Neuronal stem cell (in vitro differentiated cells): Measurements from ENCODE around the gene DSCAM.

Experiments
- DNase-seq: peaks from one replicate; pipeline ENCODE4 v3.0.0-alpha.2; 2013; ENCODE audit warnings: low spot score
- H2AFZ ChIP-seq: one replicate; pipeline ENCODE4 v1.6.1; 2013; ENCODE audit warnings: mild to moderate bottlenecking, low read length, inconsistent platforms
- H2AK5ac ChIP-seq: 2 replicates; pipeline ENCODE4 v1.6.1; 2013; ENCODE audit warnings: low read depth, mild to moderate bottlenecking, inconsistent platforms, low read length, moderate library complexity, mixed read lengths
- H2BK120ac ChIP-seq: 2 replicates; pipeline ENCODE4 v1.6.1; 2013; ENCODE audit warnings: low read depth, mild to moderate bottlenecking, inconsistent platforms, low read length, moderate library complexity, mixed read lengths
- H2BK12ac ChIP-seq: one replicate; pipeline ENCODE4 v1.6.1; 2013; ENCODE audit warnings: low read length, inconsistent platforms
- H2BK15ac ChIP-seq: 2 replicates; pipeline ENCODE4 v1.6.1; 2013; ENCODE audit warnings: mild to moderate bottlenecking, low read length, inconsistent platforms, mixed read lengths
- H2BK5ac ChIP-seq: one replicate; pipeline ENCODE4 v1.6.1; 2013; ENCODE audit warnings: inconsistent platforms, mild to moderate bottlenecking, low read length, moderate library complexity
- H3K14ac ChIP-seq: one replicate; pipeline ENCODE4 v1.6.1; 2013; ENCODE audit warnings: low read length, inconsistent platforms
- H3K18ac ChIP-seq: 2 replicates; pipeline ENCODE4 v1.6.1; 2013; ENCODE audit warnings: low read length, inconsistent platforms
- H3K23ac ChIP-seq: 2 replicates; pipeline ENCODE4 v1.6.1; 2013; ENCODE audit warnings: low read depth, mild to moderate bottlenecking, mixed read lengths, low read length, inconsistent platforms; ENCODE audit not compliant: poor library complexity
- H3K27ac ChIP-seq: replicated peaks from 3 replicates; pipeline ENCODE4 v1.5.1; 2013; ENCODE audit warnings: low read length, inconsistent platforms
- H3K27me3 ChIP-seq, 3 experiments: 2 replicates each; pipeline ENCODE4 v1.6.1; 2013; ENCODE audit warnings: low read length in 3 of 3, mild to moderate bottlenecking in 2 of 3, inconsistent platforms in 1 of 3, low read depth in 1 of 3, mixed read lengths in 1 of 3, moderate library complexity in 1 of 3; ENCODE audit not compliant: control insufficient read depth in 3 of 3, insufficient read depth in 3 of 3
- H3K36me3 ChIP-seq, 2 donors: replicated peaks in 1 of 2; 2 replicates each; pipeline ENCODE4 v1.6.1; 2013; ENCODE audit warnings: low read length in 2 of 2; ENCODE audit not compliant: control insufficient read depth in 2 of 2, insufficient read depth in 2 of 2
- H3K4ac ChIP-seq: 2 replicates; pipeline ENCODE4 v1.6.1; 2013; ENCODE audit warnings: inconsistent platforms, mild to moderate bottlenecking, low read length, moderate library complexity
- H3K4me1 ChIP-seq, 2 donors: 1 replicate in 1 of 2; 2 replicates in 1 of 2; pipeline ENCODE4 v1.6.1; 2013; ENCODE audit warnings: low read length in 2 of 2, low read depth in 1 of 2; ENCODE audit not compliant: control insufficient read depth in 2 of 2, insufficient read depth in 1 of 2
- H3K4me2 ChIP-seq: one replicate; pipeline ENCODE4 v1.6.1; 2013; ENCODE audit warnings: mild to moderate bottlenecking, low read length, inconsistent platforms; ENCODE audit not compliant: insufficient read depth, poor library complexity, severe bottlenecking
- H3K4me3 ChIP-seq, 2 donors: 2 replicates each; pipeline ENCODE4 v1.5.1; 2013; ENCODE audit warnings: low read length in 2 of 2, mild to moderate bottlenecking in 2 of 2, inconsistent platforms in 1 of 2, moderate library complexity in 1 of 2
- H3K79me1 ChIP-seq: one replicate; pipeline ENCODE4 v1.6.1; 2013; ENCODE audit warnings: low read depth, mild to moderate bottlenecking, inconsistent platforms, low read length, moderate library complexity
- H3K9ac ChIP-seq: one replicate; pipeline ENCODE4 v1.6.1; 2013; ENCODE audit warnings: mild to moderate bottlenecking, low read depth, low read length, inconsistent platforms; ENCODE audit not compliant: poor library complexity
- H3K9me3 ChIP-seq, 2 donors: replicated peaks in 1 of 2; 2 replicates each; pipeline versions ENCODE3 to v1.6.1; 2013; ENCODE audit warnings: low read length in 2 of 2, mild to moderate bottlenecking in 2 of 2, inconsistent platforms in 1 of 2, low read depth in 1 of 2, mixed read lengths in 1 of 2, moderate library complexity in 1 of 2; ENCODE audit not compliant: control insufficient read depth in 2 of 2, insufficient read depth in 1 of 2
- H4K8ac ChIP-seq: one replicate; pipeline ENCODE4 v1.6.1; 2013; ENCODE audit warnings: low read depth, mild to moderate bottlenecking, inconsistent platforms, low read length, moderate library complexity
- H4K91ac ChIP-seq: one replicate; pipeline ENCODE4 v1.6.1; 2013; ENCODE audit warnings: low read length, low read depth, mild to moderate bottlenecking, inconsistent platforms; ENCODE audit not compliant: poor library complexity
- WGBS, 2 donors: extraction: QIAGEN DNeasy Blood & Tissue Kit; methylation state at CpG; one replicate each; pipeline ENCODE4 v1.1.7; 2013; ENCODE audit warnings: missing lambda C conversion rate in 2 of 2, mixed read lengths in 1 of 2; ENCODE audit not compliant: insufficient read length in 2 of 2, insufficient replicate concordance in 1 of 2; ENCODE audit errors: extremely low coverage in 2 of 2; 5-methylcytosine and 5-hydroxymethylcytosine counted together

The DSCAM gene

DNA sequence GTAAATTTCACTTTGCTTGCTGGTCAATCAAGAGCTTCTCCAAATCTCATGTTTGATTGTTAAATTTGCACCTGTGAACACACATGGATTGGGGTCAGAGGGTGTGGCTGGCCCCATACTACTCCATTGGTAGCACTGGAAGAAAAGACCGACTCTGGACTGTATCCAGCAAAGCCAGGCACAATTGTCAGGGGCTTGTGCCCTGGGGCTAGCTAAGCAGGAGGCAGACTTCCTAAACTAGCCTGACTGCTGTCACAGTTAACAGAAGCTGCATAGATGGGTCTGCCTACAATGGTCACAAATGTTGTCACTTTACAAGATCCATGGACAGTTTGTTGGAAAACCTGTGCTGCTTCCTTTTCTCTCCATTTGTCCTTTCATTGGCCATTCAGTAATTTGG is 421.0 kb downstream of the DSCAM start:
- WGBS, 2 donors: no CpG with 5 or more reads among the region's 1 CpG

DNA sequence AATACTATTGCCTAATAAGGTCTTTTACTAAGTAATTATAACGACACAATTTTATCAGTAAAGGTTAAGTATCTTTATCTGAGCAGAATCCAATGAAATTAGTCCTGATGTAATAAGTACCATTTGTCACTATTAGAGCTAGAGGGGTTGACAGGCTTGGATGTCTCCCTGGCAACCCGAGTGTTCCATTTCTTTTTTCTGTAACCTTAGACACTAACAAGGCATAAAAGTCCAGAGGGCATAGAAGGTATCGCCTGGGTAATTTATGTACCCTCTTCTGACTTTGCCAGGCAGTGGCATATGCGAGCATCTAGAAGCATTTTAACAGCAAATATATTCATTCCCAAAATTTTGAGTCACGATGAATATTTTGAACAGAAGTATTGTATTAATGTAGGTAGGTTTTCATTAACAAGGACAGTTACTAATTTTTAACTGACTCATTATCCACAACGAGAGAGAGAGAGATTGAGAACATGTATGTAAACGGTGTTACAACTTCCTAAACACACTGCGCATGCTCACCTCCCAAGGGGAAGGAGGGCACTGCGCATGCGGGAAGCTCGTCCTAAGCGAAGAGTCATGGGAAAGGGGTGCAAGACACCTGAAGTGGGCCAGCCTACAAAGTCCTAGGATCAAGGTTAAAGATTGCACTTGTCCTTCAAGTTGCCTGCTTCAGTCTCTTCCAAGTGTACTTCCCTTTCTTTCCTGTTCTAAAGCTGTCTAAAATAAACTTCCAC is 423.9 kb downstream of the DSCAM start:
- WGBS, 2 donors: no CpG with 5 or more reads among the region's 12 CpGs

More for the DNA sequence above, 421.0 kb downstream of the DSCAM start:
- Histone ChIP-seq H2AK5ac (no peak overlapping the region), H4K8ac (no peak overlapping the region), H3K79me1 (no peaks in the 10 kb centered on the region), H3K4me3 (no peak overlapping the region), H4K91ac (no peak overlapping the region), H3K27me3 (no peaks in the 10 kb centered on the region), H3K36me3 (no peaks in the 10 kb centered on the region), H3K9ac (no peak overlapping the region), H3K4me2 (no peak overlapping the region), H3K9me3 (no peaks in the 10 kb centered on the region), H2BK5ac (no peak overlapping the region), H2BK12ac (no peak overlapping the region), H3K4me1 (peaks cover 0 to 1% of the 10 kb centered on the region in 2 donors), H3K27ac (no peak overlapping the region), H2BK15ac (no peak overlapping the region), H3K18ac (no peak overlapping the region), H2BK120ac (no peak overlapping the region), H3K14ac (no peak overlapping the region), H3K23ac (no peak overlapping the region), H2AFZ (no peak overlapping the region), H3K4ac (no peak overlapping the region)
- DNase-seq: no peak

DNA sequence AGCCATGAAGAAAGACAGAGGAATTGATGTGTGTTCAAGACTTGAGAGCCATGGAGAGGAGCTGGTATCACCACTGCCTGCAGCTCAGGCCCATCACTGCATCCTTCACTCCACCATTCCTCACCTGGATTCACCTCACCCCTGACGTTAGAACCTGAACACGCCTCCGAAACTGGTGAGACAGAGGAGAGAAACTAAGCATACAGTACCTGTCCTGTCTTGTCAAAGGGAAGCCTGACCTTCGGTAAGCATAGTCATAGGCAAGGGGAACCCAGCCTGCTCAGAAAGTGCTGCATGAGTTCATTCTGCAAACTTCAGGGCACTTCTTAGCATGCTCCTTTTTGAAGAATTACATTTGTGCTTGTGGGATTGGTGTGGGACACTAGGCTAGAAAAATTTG is 425.8 kb downstream of the DSCAM start:
- Histone ChIP-seq H4K91ac (no peak overlapping the region), H3K36me3 (no peaks in the 10 kb centered on the region), H2BK12ac (no peak overlapping the region), H2AK5ac (no peak overlapping the region), H3K4me2 (no peak overlapping the region), H3K14ac (no peak overlapping the region), H4K8ac (no peak overlapping the region), H3K4ac (no peak overlapping the region), H3K9ac (no peak overlapping the region), H2BK120ac (no peak overlapping the region), H3K23ac (no peak overlapping the region), H2AFZ (no peak overlapping the region), H3K79me1 (no peaks in the 10 kb centered on the region), H3K27ac (no peak overlapping the region), H2BK5ac (no peak overlapping the region), H3K9me3 (no peaks in the 10 kb centered on the region), H3K4me3 (no peak overlapping the region), H3K27me3 (no peaks in the 10 kb centered on the region), H3K18ac (no peak overlapping the region), H3K4me1 (no peaks in the 10 kb centered on the region), H2BK15ac (no peak overlapping the region)
- no CpG with 5 or more reads among the region's 4 CpGs for WGBS, 2 donors
- DNase-seq: no peak

More for the DNA sequence above, 423.9 kb downstream of the DSCAM start:
- Histone ChIP-seq H3K18ac (no peak overlapping the region), H3K9me3 (no peaks in the 10 kb centered on the region), H3K4me2 (no peak overlapping the region), H2AFZ (no peak overlapping the region), H3K27ac (no peak overlapping the region), H3K36me3 (no peaks in the 10 kb centered on the region), H2BK5ac (no peak overlapping the region), H2AK5ac (no peak overlapping the region), H2BK120ac (no peak overlapping the region), H4K91ac (no peak overlapping the region), H4K8ac (no peak overlapping the region), H2BK12ac (no peak overlapping the region), H3K27me3 (no peaks in the 10 kb centered on the region), H3K4me3 (no peak overlapping the region), H3K4ac (no peak overlapping the region), H3K4me1 (peaks cover 0 to 1% of the 10 kb centered on the region in 2 donors), H2BK15ac (no peak overlapping the region), H3K23ac (no peak overlapping the region), H3K79me1 (no peaks in the 10 kb centered on the region), H3K9ac (no peak overlapping the region), H3K14ac (no peak overlapping the region)
- no peak for DNase-seq

DNA sequence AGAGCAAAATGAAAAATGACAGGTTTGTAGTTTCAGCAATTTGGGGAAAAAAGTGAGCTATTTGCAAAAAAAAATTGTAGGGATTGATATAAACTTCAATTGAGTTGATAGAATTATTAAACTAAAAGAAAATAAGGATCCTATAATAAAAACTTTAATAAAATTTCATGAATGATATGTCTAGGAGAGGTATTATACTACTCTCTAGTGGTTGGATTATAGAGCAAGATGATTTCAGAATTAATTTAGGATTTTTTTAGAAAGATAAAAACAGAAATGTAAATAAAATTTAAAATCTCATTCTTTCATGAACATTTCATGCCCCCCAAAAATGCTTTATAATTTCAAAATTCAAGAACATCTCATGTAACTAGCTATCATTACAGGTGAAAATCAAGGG is 430.4 kb downstream of the DSCAM start:
- Histone ChIP-seq H2BK120ac (no peak overlapping the region), H4K8ac (no peak overlapping the region), H3K79me1 (no peaks in the 10 kb centered on the region), H2AK5ac (no peak overlapping the region), H3K27me3 (no peaks in the 10 kb centered on the region), H3K4me1 (no peaks in the 10 kb centered on the region), H3K18ac (no peak overlapping the region), H3K14ac (no peak overlapping the region), H2BK5ac (no peak overlapping the region), H3K4me3 (no peak overlapping the region), H2BK15ac (no peak overlapping the region), H4K91ac (no peak overlapping the region), H2AFZ (no peak overlapping the region), H3K36me3 (no peaks in the 10 kb centered on the region), H3K9me3 (no peaks in the 10 kb centered on the region), H3K23ac (no peak overlapping the region), H3K9ac (no peak overlapping the region), H3K27ac (no peak overlapping the region), H2BK12ac (no peak overlapping the region), H3K4ac (no peak overlapping the region), H3K4me2 (no peak overlapping the region)
- DNase-seq: no peak
